ENCODE results near the gene CDR2.

CDR2 gene

GRCh38 chr16:22323173-22323958 lies 51.1 kb downstream of the CDR2 start:
- no peak for DNase-seq

- DNase-seq = no peak
Measured at GRCh38 chr16:22322741-22323140, 51.7 kb downstream of the CDR2 start.

- no peak for DNase-seq
Measured at GRCh38 chr16:22322021-22322471, 52.4 kb downstream of the CDR2 start.

- DNase-seq = peak; percentile 62
Measured at GRCh38 chr16:22321340-22322001, 52.9 kb downstream of the CDR2 start.

GRCh38 chr16:22320572-22321339 lies 53.7 kb downstream of the CDR2 start:
- no peak for DNase-seq

GRCh38 chr16:22318690-22319358 lies 55.6 kb downstream of the CDR2 start:
- DNase-seq = peak; percentile 65

- no peak for DNase-seq
Measured at GRCh38 chr16:22317625-22318024, 56.8 kb downstream of the CDR2 start.

GRCh38 chr16:22317001-22317530 lies 57.4 kb downstream of the CDR2 start:
- DNase-seq = no peak

GRCh38 chr16:22316411-22316811 lies 58.0 kb downstream of the CDR2 start:
- DNase-seq = no peak

GRCh38 chr16:22315979-22316378 lies 58.4 kb downstream of the CDR2 start:
- no peak for DNase-seq

GRCh38 chr16:22314661-22315626 lies 59.5 kb downstream of the CDR2 start:
- DNase-seq = no peak

GRCh38 chr16:22313876-22314470 lies 60.4 kb downstream of the CDR2 start:
- no peak for DNase-seq

- DNase-seq = no peak
Measured at GRCh38 chr16:22312897-22313781, 61.3 kb downstream of the CDR2 start.

- no peak for DNase-seq
Measured at GRCh38 chr16:22311520-22311919, 62.9 kb downstream of the CDR2 start.

- DNase-seq = no peak
Measured at GRCh38 chr16:22308824-22309520, 65.4 kb downstream of the CDR2 start.

- no peak for DNase-seq
Measured at GRCh38 chr16:22307838-22308237, 66.6 kb downstream of the CDR2 start.

- DNase-seq = no peak
Measured at GRCh38 chr16:22306788-22307187, 67.6 kb downstream of the CDR2 start.

- no peak for DNase-seq
Measured at GRCh38 chr16:22304411-22304810, 70.0 kb downstream of the CDR2 start.

- no peak for DNase-seq
Measured at GRCh38 chr16:22302776-22303363, 71.5 kb downstream of the CDR2 start.

All from T-helper 9 cell (primary cell).